Testis (tissue), 2 donors: ENCODE results near the gene SPON1.

Source experiments
- POLR2A ChIP-seq: fragments of 450-650 bp; IDR thresholded peaks from one replicate; pipeline ENCODE4 v1.6.1; 2017; ENCODE audit warnings: antibody characterized with exemption, mild to moderate bottlenecking, moderate library complexity
- TF ChIP-seq, protein P1 (sequence below), 3 experiments: fragments of 450-650 bp in 2 of 3; fragments of 200-600 bp in 1 of 3; sonication (generic) in 1 of 3; IDR thresholded peaks; one replicate each; pipeline ENCODE4 v1.5.1; 2016 to 2019; ENCODE audit warnings: antibody characterized with exemption in 3 of 3, mild to moderate bottlenecking in 2 of 3, moderate library complexity in 1 of 3

GRCh38 chr11:14253840-14254239 is 291.3 kb downstream of the SPON1 start:
- TF ChIP-seq, protein P1, sequence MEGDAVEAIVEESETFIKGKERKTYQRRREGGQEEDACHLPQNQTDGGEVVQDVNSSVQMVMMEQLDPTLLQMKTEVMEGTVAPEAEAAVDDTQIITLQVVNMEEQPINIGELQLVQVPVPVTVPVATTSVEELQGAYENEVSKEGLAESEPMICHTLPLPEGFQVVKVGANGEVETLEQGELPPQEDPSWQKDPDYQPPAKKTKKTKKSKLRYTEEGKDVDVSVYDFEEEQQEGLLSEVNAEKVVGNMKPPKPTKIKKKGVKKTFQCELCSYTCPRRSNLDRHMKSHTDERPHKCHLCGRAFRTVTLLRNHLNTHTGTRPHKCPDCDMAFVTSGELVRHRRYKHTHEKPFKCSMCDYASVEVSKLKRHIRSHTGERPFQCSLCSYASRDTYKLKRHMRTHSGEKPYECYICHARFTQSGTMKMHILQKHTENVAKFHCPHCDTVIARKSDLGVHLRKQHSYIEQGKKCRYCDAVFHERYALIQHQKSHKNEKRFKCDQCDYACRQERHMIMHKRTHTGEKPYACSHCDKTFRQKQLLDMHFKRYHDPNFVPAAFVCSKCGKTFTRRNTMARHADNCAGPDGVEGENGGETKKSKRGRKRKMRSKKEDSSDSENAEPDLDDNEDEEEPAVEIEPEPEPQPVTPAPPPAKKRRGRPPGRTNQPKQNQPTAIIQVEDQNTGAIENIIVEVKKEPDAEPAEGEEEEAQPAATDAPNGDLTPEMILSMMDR (IDR thresholded peaks at IDR 0.05): no peak
- no peak for TF ChIP-seq POLR2A
